ENCODE results near the gene GPX3. TPM values are rescaled to one million over a fixed set of nuclear protein-coding genes. Genes with fewer than 3 reads are reported as not detected.

Gene GPX3
- total RNA-seq, 2 donors from 2014 or later: 993 to 1,026 TPM

DNA sequence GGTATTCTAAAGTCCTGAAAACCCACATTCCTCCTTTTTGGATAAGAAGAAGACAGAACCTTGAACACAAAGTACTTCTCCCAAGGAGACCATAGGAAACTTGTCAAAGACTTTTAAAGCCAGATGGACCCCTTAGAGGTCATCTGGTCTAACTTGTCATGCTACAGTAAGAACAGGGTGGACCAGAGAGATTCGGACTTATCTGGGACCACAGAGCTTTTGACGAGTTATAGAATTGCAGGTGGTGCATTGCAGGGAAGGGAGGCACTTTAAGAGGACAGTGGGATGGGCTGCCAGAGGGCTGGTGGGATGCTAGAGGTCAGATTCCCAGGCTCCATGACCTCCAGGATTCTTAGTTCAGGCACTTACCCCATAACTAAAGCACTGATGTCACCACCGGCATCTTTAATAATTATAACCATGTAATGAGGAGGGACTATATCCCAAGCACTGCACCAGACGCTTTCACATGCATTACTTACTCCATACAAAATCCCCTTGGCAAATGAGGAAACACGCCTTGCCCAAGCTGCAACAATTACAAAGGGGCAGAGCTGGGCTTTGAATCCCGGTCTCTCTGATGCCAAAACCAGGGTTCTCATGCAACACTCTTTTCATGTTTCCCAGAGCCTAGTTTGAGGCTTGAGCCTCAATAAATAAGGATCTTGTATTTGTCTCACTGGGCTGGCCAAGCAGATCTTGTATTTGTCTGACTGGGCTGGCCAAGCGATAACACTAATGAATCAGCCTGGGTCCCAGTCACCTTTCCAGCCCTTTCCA is 12.8 kb upstream of the GPX3 start:
- intact Hi-C loops (cut with DNase I): no loop called here
- no peak for DNase-seq (ENCODE audit: low spot score)

- intact Hi-C loops (cut with DNase I): no loop called here
- no peak for DNase-seq (ENCODE audit: low spot score)
Observed at GRCh38 chr5:151008210-151008491, 12.2 kb upstream of the GPX3 start.

DNA sequence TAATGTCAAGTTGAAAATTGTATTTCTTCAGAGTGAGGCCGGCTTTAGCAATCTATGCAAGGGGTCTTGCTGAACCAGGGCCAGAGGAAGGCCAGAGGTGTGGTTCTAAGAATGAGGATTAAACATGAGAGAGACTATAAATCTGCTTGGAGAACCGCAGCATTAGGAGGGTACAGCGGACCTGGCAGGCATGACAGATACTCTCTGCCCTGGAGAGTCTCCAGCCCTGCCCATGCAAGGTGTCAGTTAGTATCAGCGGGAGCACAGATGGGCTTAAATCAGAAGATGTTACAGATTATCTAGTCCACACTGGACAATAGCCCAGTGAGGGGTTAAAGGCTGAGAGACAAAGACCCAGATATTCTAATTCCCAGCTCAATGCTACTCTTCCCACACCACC is 11.5 kb upstream of the GPX3 start:
- intact Hi-C loops (cut with DNase I): no loop called here
- no peak for DNase-seq (ENCODE audit: low spot score)

GRCh38 chr5:151012862-151013261 is 7.5 kb upstream of the GPX3 start:
- DNase-seq (ENCODE audit: low spot score): peak; percentile 40
- intact Hi-C loops (cut with DNase I): no loop called here

- intact Hi-C loops (cut with DNase I): no loop called here
- DNase-seq (ENCODE audit: low spot score): peak; percentile 5
Observed at GRCh38 chr5:151014680-151015343, 5.6 kb upstream of the GPX3 start.

DNA sequence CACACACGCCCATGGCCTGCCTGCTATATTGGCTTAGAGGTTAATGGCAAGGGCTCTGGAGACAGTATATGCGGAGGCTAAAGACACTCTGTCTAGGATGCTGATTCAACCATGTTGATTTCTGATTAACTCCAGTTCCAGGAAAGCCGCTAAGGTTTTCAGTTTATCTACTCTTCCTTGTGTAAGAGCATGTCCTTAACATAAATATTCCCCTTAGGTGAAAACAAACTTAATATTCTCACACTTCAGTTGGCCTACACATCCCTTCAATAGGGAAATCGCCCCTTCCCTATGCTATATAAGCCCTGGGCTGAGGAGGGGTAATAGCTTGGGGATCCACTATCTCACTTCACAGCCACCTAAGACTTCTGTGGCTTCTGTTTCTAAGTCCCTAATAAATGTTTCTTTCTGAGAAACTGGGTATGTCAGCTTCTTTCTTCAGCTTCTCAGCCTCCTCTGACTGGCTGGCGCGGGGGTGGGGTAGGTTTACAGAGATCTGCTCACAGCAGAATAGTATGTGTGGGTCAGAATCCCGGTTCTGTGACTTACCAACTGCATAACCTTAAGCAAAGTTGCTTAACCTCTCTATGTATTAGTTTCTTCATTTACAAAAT is 4.3 kb upstream of the GPX3 start:
- DNase-seq (ENCODE audit: low spot score): peak; percentile 46
- intact Hi-C loops (cut with DNase I): no loop called here

- peak; percentile 87 for DNase-seq (ENCODE audit: low spot score)
- intact Hi-C loops (cut with DNase I): no loop called here
Observed at GRCh38 chr5:151016700-151017099, 3.7 kb upstream of the GPX3 start.

GRCh38 chr5:151017897-151018296 is 2.5 kb upstream of the GPX3 start:
- intact Hi-C loops (cut with DNase I): no loop called here
- DNase-seq (ENCODE audit: low spot score): no peak

DNA sequence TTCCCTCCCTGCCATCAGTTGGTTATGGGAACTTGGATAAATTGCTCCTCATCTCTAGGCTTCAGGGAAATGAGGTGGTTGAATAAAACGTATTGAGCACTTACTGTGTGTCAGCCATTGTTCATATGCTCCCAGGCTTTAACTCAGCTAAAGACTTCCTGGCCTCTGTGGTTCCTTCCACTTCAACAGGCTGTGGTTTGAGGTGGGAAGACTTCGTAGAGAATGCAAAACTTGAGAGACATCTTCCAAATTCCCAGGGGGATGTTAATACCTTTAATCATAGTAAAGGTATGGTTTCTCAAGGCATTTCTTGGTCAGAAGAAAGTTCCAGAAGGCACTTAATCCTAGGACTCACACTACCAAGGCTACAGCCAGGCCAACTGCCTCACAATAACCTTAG is 1.5 kb upstream of the GPX3 start:
- no peak for DNase-seq (ENCODE audit: low spot score)
- intact Hi-C loops (cut with DNase I): no loop called here

GRCh38 chr5:151019331-151019730 is 1.1 kb upstream of the GPX3 start:
- intact Hi-C loops (cut with DNase I): no loop called here
- DNase-seq (ENCODE audit: low spot score): no peak

GRCh38 chr5:151021746-151022145 is 1.4 kb downstream of the GPX3 start:
- DNase-seq (ENCODE audit: low spot score): no peak
- intact Hi-C loops (cut with DNase I): no loop called here

DNA sequence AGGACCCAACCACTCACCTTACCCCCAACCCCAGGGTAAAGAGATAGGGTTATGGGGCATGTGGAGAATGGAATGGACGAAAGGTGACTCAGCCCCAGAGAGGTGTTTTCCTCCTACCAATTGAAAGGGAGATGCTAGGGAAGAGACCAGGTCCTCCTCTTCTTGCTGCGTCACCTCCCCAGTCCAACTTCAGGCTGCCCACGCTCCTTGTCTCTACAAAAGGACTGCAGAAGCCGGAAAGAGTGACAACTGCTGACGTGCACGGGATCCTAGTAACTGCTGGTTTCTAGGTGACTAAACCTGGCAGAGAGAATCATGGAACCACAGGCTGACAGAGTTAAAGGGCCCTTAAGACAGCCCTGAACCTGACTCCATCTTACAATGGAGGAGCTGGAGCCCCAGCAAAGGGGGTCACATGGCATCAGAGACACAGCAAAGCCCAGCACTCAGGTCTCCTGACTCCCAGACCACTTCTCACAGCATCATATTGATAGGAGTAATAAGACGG is 2.2 kb downstream of the GPX3 start:
- intact Hi-C loops (cut with DNase I): no loop called here
- DNase-seq (ENCODE audit: low spot score): peak; percentile 90

DNA sequence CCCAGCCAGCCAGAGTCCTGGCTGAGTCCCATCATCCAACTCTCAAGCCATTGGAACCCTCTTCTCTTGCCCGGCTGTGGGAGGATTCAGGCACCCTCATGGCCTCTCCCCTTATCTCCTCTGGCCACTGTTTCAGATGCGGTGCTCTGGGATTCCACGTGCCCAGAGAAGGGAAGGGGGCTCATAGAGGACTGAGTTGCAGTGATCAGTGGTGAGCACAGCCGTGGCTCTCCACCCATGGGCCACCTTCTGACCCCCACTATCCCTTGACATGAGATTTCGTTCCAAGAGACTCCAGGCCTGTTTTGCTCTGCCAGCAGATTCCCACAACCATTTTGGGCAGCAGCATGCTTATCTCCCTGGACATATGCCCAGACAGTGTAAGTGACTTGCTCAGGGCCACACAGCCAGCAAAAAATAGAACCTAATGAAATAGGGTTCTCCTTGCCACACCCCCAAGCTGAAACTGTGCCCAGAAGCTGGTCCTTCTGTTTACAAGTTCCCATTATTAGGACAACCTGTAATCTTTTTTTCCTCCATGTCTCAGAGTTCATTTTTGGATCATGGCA is 2.7 kb downstream of the GPX3 start:
- intact Hi-C loops (cut with DNase I): no loop called here
- DNase-seq (ENCODE audit: low spot score): peak; percentile 94

DNA sequence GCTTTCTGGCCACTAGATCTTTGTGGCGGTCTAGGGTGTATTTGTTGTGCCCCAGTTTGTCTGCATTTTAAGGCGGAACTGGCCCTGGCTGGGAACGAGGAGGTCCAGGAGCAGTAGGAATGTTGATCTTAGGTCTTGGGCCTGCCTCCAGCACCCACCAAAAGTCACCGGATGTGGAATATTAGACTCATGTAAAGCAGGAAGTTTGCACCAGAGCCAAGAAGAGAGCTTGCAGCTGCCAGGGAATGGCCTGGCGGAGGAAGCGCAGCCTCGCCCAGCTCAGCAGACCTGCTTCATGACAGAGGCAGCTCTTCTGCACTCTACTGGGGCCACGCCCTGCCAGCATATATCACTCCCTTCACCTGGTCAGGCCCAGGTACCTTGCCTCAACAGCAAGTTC is 3.3 kb downstream of the GPX3 start:
- intact Hi-C loops (cut with DNase I): no loop called here
- DNase-seq (ENCODE audit: low spot score): peak; percentile 93

- intact Hi-C loops (cut with DNase I): no loop called here
- DNase-seq (ENCODE audit: low spot score): no peak
Observed at GRCh38 chr5:151024440-151025249, 4.3 kb downstream of the GPX3 start.

DNA sequence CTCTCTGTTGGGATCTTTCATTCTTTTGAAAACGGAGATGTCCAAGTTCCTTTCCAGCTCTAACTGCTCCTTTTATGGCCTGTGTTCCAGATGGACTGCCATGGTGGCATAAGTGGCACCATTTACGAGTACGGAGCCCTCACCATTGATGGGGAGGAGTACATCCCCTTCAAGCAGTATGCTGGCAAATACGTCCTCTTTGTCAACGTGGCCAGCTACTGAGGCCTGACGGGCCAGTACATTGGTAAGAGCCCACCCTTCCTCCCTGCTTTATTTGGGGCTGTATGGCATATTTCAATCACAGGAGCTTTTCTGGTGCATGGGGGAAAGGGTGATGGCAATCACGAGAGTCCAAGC is 4.8 kb downstream of the GPX3 start:
- DNase-seq (ENCODE audit: low spot score): no peak
- intact Hi-C loops (cut with DNase I): no loop called here

- DNase-seq (ENCODE audit: low spot score): no peak
- intact Hi-C loops (cut with DNase I): no loop called here
Observed at GRCh38 chr5:151026088-151026487, 5.7 kb downstream of the GPX3 start.

- peak; percentile 89 for DNase-seq (ENCODE audit: low spot score)
- intact Hi-C loops (cut with DNase I): no loop called here
Observed at GRCh38 chr5:151026679-151027078, 6.3 kb downstream of the GPX3 start.

- intact Hi-C loops (cut with DNase I): no loop called here
- DNase-seq (ENCODE audit: low spot score): peak; percentile 59
Observed at GRCh38 chr5:151027961-151028479, 7.6 kb downstream of the GPX3 start.

Data from posterior vena cava (tissue), 2 donors.